Esophagus squamous epithelium (tissue), 5 donors: ENCODE data around the gene TSSK2. TPM values are rescaled to one million over a fixed set of nuclear protein-coding genes. Genes with fewer than 3 reads are reported as not detected.
A peak's percentile ranks its signal among the peaks of the same experiment; 100 is the strongest.

ENCODE experiments used
- DNase-seq: peaks from one replicate; lab custom pipeline; 2025; lab: John Stamatoyannopoulos, UW
- H3K27ac ChIP-seq, 4 donors: fragments of 200-600 bp; sonication (generic); one replicate each; pipeline ENCODE4 v1.5.1; 2016 to 2019; ENCODE audit warnings: mild to moderate bottlenecking in 1 of 4
- H3K27me3 ChIP-seq, 4 donors: fragments of 200-600 bp; sonication (generic); 1 replicate in 3 of 4; 2 replicates in 1 of 4; pipeline versions ENCODE4 v1.5.1 to v1.6.0; 2017 to 2021; ENCODE audit warnings: antibody characterized with exemption in 1 of 4
- H3K36me3 ChIP-seq, 3 donors: fragments of 200-600 bp; sonication (generic); one replicate each; pipeline ENCODE4 v1.5.1; 2016 to 2019
- H3K4me1 ChIP-seq, 3 donors: fragments of 200-600 bp; sonication (generic); one replicate each; pipeline ENCODE4 v1.5.1; 2017 to 2019
- H3K4me3 ChIP-seq, 4 donors: fragments of 200-600 bp; sonication (generic); 1 replicate in 3 of 4; 2 replicates in 1 of 4; pipeline ENCODE4 v1.5.1; 2016 to 2019; ENCODE audit warnings: mild to moderate bottlenecking in 2 of 4, moderate library complexity in 1 of 4
- H3K9me3 ChIP-seq, 3 donors: fragments of 200-600 bp; sonication (generic); one replicate each; pipeline ENCODE4 v1.5.1; 2016 to 2019
- POLR2A ChIP-seq, 4 donors: fragments of 450-650 bp; IDR thresholded peaks; one replicate each; pipeline ENCODE4 v1.6.1; 2017; ENCODE audit warnings: antibody characterized with exemption in 4 of 4, mild to moderate bottlenecking in 4 of 4, moderate library complexity in 3 of 4
- WGBS, 2 donors: methylation state at CpG; one replicate each; pipeline ENCODE4 v1.1.5; 2018; 5-methylcytosine and 5-hydroxymethylcytosine counted together
- intact Hi-C: fragments of 100-400 bp; cut with DNase I; formaldehyde crosslinking; loops from one replicate; pipeline ENCODE4 v1.15.0; 2022
- total RNA-seq, 4 donors: library from RNA; depleted of rRNA; stranded (reverse); fragments of >200 nt; gene quantifications; one replicate each; pipeline ENCODE4 v1.1.0, GENCODE V29; 2016
- TF ChIP-seq, protein P1 (sequence below), 6 experiments: fragments of 450-650 bp in 4 of 6; fragments of 200-600 bp in 2 of 6; sonication (generic) in 2 of 6; IDR thresholded peaks; one replicate each; pipeline ENCODE4 v1.5.1; 2016 to 2019; ENCODE audit warnings: antibody characterized with exemption in 6 of 6, mild to moderate bottlenecking in 4 of 6, moderate library complexity in 4 of 6
- donor health status: DM: yes; HTN: yes; CAD: no.

TSSK2 gene
- total RNA-seq, 4 donors from 2014 or later, result 0.18 TPM; not detected in 3

DNA sequence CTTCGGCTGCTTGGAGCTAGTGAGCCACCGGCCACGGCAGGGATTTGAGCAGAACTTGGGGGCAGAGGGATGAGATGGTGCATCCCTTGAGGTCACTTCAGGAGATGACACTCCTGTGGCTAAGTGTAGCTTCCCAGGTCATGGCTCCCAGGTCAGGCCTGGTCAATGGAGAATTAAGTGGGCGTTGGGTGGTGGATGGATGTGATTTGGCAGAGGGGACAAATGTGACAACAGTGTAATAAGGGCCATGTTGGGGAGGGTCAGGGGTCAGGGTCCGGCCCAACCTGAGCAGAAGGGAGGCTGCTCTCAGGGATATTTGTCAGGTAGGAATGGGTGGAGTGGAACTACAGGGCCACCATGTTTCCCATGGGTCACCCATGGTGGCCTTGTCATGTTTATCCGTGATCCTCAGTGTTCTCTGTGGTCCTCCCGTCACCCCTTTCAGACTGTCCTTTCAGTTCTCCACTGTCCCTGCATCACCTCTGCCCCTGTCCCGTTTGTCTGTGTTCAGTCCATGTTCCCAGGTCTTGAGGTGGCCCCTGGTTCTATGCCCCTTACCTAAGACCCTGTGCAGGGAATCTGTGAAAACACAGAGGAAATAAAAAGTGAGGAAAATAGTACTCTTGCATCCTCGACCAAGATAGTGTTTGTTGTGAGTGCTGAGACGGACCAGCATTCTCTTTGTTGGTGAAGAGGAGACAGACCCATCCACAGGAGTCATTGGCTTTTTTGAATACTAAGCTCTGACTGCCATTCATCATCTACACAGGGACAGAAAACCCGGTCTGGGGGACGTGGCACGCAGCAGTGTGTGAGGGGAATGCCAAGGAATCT is 41.3 kb downstream of the TSSK2 start:
- peaks cover 0 to 21% (median 0%) of the 10 kb centered on the region in 3 donors for H3K36me3 ChIP-seq
- DNase-seq, result no peak
- peak overlapping the region; percentile 68 to 99 (median 86) for H3K4me3 ChIP-seq
- intact Hi-C loops, result no loop called here
- 32 to 37% methylated on average over 9 to 11 of the region's 13 CpGs for WGBS, 2 donors
- H3K27me3 ChIP-seq, result peaks cover 0 to 33% (median 10%) of the 10 kb centered on the region in 4 donors
- H3K4me1 ChIP-seq, result peaks cover 55 to 76% (median 58%) of the 10 kb centered on the region in 3 donors
- no peak for TF ChIP-seq POLR2A (IDR thresholded peaks at IDR 0.05)
- TF ChIP-seq, protein P1, sequence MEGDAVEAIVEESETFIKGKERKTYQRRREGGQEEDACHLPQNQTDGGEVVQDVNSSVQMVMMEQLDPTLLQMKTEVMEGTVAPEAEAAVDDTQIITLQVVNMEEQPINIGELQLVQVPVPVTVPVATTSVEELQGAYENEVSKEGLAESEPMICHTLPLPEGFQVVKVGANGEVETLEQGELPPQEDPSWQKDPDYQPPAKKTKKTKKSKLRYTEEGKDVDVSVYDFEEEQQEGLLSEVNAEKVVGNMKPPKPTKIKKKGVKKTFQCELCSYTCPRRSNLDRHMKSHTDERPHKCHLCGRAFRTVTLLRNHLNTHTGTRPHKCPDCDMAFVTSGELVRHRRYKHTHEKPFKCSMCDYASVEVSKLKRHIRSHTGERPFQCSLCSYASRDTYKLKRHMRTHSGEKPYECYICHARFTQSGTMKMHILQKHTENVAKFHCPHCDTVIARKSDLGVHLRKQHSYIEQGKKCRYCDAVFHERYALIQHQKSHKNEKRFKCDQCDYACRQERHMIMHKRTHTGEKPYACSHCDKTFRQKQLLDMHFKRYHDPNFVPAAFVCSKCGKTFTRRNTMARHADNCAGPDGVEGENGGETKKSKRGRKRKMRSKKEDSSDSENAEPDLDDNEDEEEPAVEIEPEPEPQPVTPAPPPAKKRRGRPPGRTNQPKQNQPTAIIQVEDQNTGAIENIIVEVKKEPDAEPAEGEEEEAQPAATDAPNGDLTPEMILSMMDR (IDR thresholded peaks at IDR 0.05), result no peak
- H3K9me3 ChIP-seq, result no peaks in the 10 kb centered on the region
- peak overlapping the region; percentile 93 to 96 (median 94) for H3K27ac ChIP-seq

DNA sequence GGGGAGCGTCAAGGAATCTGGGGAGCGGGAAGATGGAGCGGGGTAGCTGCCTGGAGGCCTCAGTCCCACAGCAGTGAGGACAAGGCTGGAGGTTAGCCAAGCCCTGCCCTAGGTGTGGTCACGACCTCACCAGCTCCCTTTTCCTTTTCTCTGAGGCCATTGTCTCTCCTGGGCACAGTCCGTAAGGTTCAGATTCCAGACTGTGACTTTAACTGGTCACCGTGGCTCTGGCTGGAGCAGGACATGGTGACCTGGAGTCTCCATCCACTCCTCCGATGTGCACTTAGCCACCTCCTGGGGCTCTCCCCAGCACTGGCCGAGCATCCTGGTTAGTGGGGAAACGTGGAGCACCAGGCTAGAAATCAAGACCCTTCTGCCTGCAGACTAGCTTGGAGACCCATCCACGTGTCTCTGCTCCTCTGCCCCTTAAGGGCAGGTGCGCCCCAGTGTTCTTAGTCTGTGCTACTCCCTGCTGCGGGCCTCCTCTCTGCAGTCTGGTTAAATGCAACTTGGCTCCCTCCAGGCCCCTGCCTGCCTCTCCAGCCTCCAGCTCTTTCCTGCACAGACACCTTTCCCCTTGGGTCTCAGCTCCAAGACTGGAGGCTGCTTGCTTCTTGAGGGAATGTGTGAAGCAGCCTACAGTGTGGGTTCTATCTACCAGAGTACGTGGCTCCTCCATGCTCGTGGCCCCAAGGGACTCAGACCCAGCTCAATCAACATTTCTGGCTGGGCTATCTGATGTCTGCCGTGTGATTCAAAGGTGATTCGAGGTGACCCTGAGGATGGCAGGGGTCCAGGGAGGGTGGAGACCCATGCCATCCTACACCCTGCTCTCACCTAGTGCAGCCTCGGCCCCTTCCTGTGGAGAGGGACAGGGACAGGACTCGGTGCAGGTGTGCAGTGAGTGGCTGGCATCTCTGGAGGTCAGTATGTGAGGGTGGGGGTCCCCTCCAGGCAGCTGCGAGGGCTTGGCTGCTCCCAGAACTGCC is 42.2 kb downstream of the TSSK2 start:
- TF ChIP-seq POLR2A (IDR thresholded peaks at IDR 0.05), result no peak
- TF ChIP-seq, protein P1 (IDR thresholded peaks at IDR 0.05), result no peak
- peaks cover 61 to 83% (median 62%) of the 10 kb centered on the region in 3 donors for H3K4me1 ChIP-seq
- peaks cover 0 to 21% (median 0%) of the 10 kb centered on the region in 3 donors for H3K36me3 ChIP-seq
- no peaks in the 10 kb centered on the region for H3K9me3 ChIP-seq
- intact Hi-C loops, result no loop called here
- no peak for DNase-seq
- 61% methylated on average over 13 of the region's 19 CpGs for WGBS, 2 donors
- peak overlapping the region; percentile 7 to 96 (median 58) for H3K27ac ChIP-seq
- H3K27me3 ChIP-seq, result peaks cover 0 to 24% (median 6%) of the 10 kb centered on the region in 4 donors
- H3K4me3 ChIP-seq, result peak overlapping the region in 2 of 4 donors; percentile 74 to 99

DNA sequence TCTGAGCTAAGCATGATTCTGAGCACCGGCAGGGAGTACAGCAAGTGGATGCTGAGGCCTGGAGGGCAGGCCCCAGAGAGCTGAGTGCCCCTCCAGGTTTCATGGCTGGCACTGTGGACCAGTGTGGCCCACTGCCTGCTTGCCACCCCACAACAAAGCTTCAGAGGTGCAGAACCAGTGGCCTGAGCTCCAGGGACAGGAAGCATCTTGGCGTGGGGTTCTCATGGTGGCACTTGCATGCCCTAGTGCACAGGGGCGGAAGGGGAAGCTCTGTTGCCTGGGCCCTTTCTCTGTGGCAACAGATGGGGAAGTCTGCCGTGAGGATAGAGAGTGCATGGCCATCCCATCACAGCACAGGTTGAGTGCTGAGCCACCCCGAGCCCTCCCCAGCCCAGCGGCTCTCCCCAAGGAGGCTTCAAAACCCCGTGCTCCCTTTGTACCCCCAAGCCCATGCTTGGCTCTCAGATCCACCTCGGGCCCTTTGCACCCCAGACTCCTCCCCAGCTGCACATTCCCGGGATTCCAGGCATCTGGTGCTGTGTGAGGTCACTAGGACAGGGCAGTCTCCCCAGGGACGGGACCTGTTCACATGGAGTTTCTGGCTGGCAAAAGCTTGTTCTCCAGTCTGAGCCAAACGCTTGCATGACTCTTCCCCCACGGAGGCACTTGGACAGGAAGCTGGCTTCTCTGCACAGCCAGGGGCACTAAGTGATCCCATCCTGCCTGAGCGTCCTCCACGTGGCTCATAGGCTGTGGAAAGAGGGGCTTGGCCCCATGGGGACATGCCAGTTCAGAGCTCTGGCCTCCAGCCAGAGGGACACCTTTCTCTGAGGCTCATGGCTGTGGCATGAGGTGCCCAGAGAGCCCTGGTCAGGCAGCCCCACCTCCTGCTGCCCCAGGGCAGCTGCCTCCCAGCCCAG is 43.3 kb downstream of the TSSK2 start:
- intact Hi-C loops, result no loop called here

DNA sequence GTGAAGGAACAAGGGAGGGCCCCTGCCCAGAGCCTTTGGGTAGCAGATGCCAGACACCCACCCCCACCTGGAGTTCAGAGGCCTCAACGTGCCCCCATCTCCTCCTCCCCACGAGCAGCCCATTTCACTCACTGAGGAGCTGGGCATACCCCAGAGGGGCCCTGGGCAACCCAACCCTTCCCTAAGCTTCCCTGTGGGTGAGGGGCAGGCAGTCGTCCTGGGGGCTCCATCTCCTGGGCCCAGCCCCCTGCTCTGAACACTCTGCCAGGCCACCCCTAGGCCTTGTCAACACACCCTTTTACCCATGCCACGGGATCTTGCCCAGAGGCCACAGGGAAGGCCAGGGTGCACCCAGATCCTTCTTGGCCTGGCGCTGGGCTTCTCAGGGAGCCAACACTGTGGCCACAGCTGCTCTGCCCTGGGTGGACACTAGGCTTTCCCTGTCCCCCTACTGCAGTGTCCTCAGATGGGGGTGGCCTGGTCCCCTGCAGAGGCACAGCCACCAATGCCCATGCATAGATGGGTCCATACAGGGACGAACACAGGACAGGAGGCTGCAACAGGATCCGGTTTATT is 44.0 kb downstream of the TSSK2 start:
- TF ChIP-seq, protein P1 (IDR thresholded peaks at IDR 0.05), result no peak
- no peak for TF ChIP-seq POLR2A (IDR thresholded peaks at IDR 0.05)
- intact Hi-C loops, result no loop called here
- H3K4me1 ChIP-seq, result peaks cover 61 to 79% (median 68%) of the 10 kb centered on the region in 3 donors

More for the DNA sequence above, 43.3 kb downstream of the TSSK2 start:
- WGBS, 2 donors, result 64% methylated on average over 5 of the region's 14 CpGs; no CpG with 5 or more reads in 1 of the 2 donors
- Histone ChIP-seq H3K36me3 (peaks cover 0 to 21% (median 0%) of the 10 kb centered on the region in 3 donors), H3K4me3 (no peak overlapping the region), H3K4me1 (peaks cover 64 to 83% (median 66%) of the 10 kb centered on the region in 3 donors), H3K27me3 (peaks cover 0 to 14% (median under 1%) of the 10 kb centered on the region in 4 donors), H3K9me3 (no peaks in the 10 kb centered on the region), H3K27ac (peak overlapping the region in 3 of 4 donors; percentile 18 to 26 (median 25))
- no peak for DNase-seq
- TF ChIP-seq, protein P1 (IDR thresholded peaks at IDR 0.05), result no peak
- no peak for TF ChIP-seq POLR2A (IDR thresholded peaks at IDR 0.05)

More for the DNA sequence above, 44.0 kb downstream of the TSSK2 start:
- no peak overlapping the region for H3K4me3 ChIP-seq
- 76 to 90% methylated on average over 2 to 3 of the region's 7 CpGs for WGBS, 2 donors
- H3K36me3 ChIP-seq, result peaks cover 0 to 21% (median 0%) of the 10 kb centered on the region in 3 donors
- no peak for DNase-seq
- H3K9me3 ChIP-seq, result no peaks in the 10 kb centered on the region
- H3K27me3 ChIP-seq, result peaks cover 0 to 6% (median 0%) of the 10 kb centered on the region in 4 donors
- H3K27ac ChIP-seq, result peak overlapping the region in 3 of 4 donors; percentile 18 to 26 (median 25)
